ENCODE results near the gene PLXNA4. TPM values are rescaled to one million over a fixed set of nuclear protein-coding genes. Genes with fewer than 3 reads are reported as not detected.

The PLXNA4 gene
- total RNA-seq, 1 experiment from 2014 or later, result not detected

- DNase-seq (ENCODE audit: unreplicated experiment), result no peak
- no peaks in the 10 kb centered on the region for H3K4me1 Mint-ChIP-seq (ENCODE audit: insufficient read depth, unreplicated experiment)
Measured at GRCh38 chr7:132379292-132379691, 197.0 kb downstream of the PLXNA4 start.

GRCh38 chr7:132377703-132378584 is 198.3 kb downstream of the PLXNA4 start:
- peaks cover 14% of the 10 kb centered on the region for H3K27me3 Mint-ChIP-seq (ENCODE audit: insufficient read depth, unreplicated experiment)
- no peak for DNase-seq (ENCODE audit: unreplicated experiment)
- no peak for TF ChIP-seq CTCF (IDR thresholded peaks at IDR 0.05; ENCODE audit: unreplicated experiment)
- intact Hi-C loops (cut with micrococcal nuclease), result no loop called here
- no TSS peak for BruUV-seq (replicated peaks)
- ChIA-PET CTCF (interaction anchor here (0.6 kb wide), 1 partner anchor 17 kb away, joined by 4 read pairs; no protein-coding TSS in a partner anchor), POLR2A (no interaction called here)
- no peak overlapping the region for H3K4me3 Mint-ChIP-seq (ENCODE audit: unreplicated experiment)
- no peaks in the 10 kb centered on the region for H3K36me3 Mint-ChIP-seq (ENCODE audit: insufficient read depth, unreplicated experiment)
- H3K27ac Mint-ChIP-seq (ENCODE audit: low read depth, unreplicated experiment), result no peak overlapping the region
- H3K4me1 Mint-ChIP-seq (ENCODE audit: insufficient read depth, unreplicated experiment), result no peaks in the 10 kb centered on the region
- no peaks in the 10 kb centered on the region for H3K9me3 Mint-ChIP-seq (ENCODE audit: unreplicated experiment)

More at GRCh38 chr7:132379292-132379691, 197.0 kb downstream of the PLXNA4 start:
- no peak overlapping the region for H3K27ac Mint-ChIP-seq (ENCODE audit: low read depth, unreplicated experiment)
- no peaks in the 10 kb centered on the region for H3K36me3 Mint-ChIP-seq (ENCODE audit: insufficient read depth, unreplicated experiment)
- BruUV-seq (replicated peaks), result no TSS peak
- POLR2A ChIA-PET, result no interaction called here
- intact Hi-C loops (cut with micrococcal nuclease), result no loop called here
- CTCF ChIA-PET, result no interaction called here
- TF ChIP-seq CTCF (IDR thresholded peaks at IDR 0.05; ENCODE audit: unreplicated experiment), result no peak
- peaks cover 23% of the 10 kb centered on the region for H3K27me3 Mint-ChIP-seq (ENCODE audit: insufficient read depth, unreplicated experiment)
- H3K9me3 Mint-ChIP-seq (ENCODE audit: unreplicated experiment), result no peaks in the 10 kb centered on the region
- H3K4me3 Mint-ChIP-seq (ENCODE audit: unreplicated experiment), result no peak overlapping the region

DNA sequence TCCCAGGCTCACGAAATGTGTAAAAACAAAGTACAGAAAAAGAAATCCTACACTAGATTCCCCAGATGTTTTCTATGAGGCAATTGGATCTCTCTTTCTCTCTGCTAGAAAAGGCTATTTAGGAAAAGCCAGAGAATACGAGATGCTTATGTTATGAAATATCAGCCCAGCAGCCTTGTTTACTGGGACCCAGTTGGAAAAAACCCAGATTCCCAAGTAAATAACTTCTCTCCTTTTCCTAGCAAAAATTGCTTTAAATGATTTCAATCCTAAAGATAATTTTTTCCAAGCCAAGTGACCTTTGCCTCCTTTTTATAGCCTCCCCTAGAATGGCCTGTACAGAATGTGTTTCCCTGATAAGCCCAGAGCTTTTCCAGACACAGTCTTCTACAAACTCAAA is 199.3 kb downstream of the PLXNA4 start:
- Mint-ChIP-seq H3K27ac (ENCODE audit: low read depth, unreplicated experiment) (no peak overlapping the region), H3K9me3 (ENCODE audit: unreplicated experiment) (no peaks in the 10 kb centered on the region), H3K4me3 (ENCODE audit: unreplicated experiment) (no peak overlapping the region), H3K27me3 (ENCODE audit: insufficient read depth, unreplicated experiment) (peaks cover 13% of the 10 kb centered on the region), H3K4me1 (ENCODE audit: insufficient read depth, unreplicated experiment) (no peaks in the 10 kb centered on the region), H3K36me3 (ENCODE audit: insufficient read depth, unreplicated experiment) (no peaks in the 10 kb centered on the region)
- DNase-seq (ENCODE audit: unreplicated experiment), result no peak
- ChIA-PET CTCF (no interaction called here), POLR2A (no interaction called here)
- BruUV-seq (replicated peaks), result no TSS peak
- no peak for TF ChIP-seq CTCF (IDR thresholded peaks at IDR 0.05; ENCODE audit: unreplicated experiment)
- intact Hi-C loops (cut with micrococcal nuclease), result no loop called here

DNA sequence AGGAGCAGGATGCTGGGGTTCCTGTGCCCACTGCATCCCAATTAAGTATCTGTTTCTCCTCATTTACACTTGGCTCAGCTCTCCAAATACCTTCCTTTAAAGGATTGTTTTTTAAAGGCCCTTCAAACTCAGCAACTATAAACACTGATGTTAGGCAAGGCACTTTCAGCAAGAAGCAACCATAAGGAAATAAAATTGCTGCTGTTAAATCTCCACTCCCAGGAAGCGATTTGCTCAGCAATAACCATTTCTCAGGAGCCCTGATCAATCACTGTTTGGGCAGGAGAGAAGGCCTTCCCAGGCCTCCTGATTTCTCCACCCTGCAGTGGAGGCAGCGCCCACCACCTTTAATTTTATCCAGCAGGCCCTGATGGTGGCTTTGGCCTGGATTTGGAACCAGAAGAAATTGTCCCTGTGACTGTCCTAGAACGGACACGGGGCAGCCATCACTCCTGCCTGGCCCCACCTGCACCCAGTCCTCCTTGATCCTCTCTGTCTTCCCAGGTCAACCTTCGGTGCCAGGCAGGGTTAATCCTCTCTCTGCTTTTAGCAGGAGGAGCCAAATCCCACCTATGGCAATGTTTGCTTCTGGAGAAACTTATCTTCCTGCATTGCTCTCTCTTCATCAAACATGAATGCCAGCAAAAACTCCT is 199.8 kb downstream of the PLXNA4 start:
- H3K4me1 Mint-ChIP-seq (ENCODE audit: insufficient read depth, unreplicated experiment), result no peaks in the 10 kb centered on the region
- no peak for TF ChIP-seq CTCF (IDR thresholded peaks at IDR 0.05; ENCODE audit: unreplicated experiment)
- H3K36me3 Mint-ChIP-seq (ENCODE audit: insufficient read depth, unreplicated experiment), result no peaks in the 10 kb centered on the region
- POLR2A ChIA-PET, result no interaction called here
- CTCF ChIA-PET, result no interaction called here
- H3K27me3 Mint-ChIP-seq (ENCODE audit: insufficient read depth, unreplicated experiment), result peaks cover 13% of the 10 kb centered on the region
- no peak overlapping the region for H3K27ac Mint-ChIP-seq (ENCODE audit: low read depth, unreplicated experiment)
- no peak for DNase-seq (ENCODE audit: unreplicated experiment)
- BruUV-seq (replicated peaks), result no TSS peak
- no peaks in the 10 kb centered on the region for H3K9me3 Mint-ChIP-seq (ENCODE audit: unreplicated experiment)
- intact Hi-C loops (cut with micrococcal nuclease), result no loop called here
- H3K4me3 Mint-ChIP-seq (ENCODE audit: unreplicated experiment), result no peak overlapping the region
